HEK293 (cell line): Measurements from ENCODE around the gene OSBPL1A.

ENCODE experiments used
- CTCF ChIA-PET: fragments of 350-600 bp; formaldehyde crosslinking; extraction: SDS; loops from one replicate; lab custom pipeline; 2021; ENCODE audit warnings: antibody characterized with exemption; lab: Yijun Ruan, JAX
- POLR2A ChIA-PET: fragments of 300-600 bp; formaldehyde crosslinking; extraction: SDS; loops from one replicate; lab custom pipeline; 2020; ENCODE audit warnings: antibody characterized with exemption, inconsistent platforms; lab: Yijun Ruan, JAX
- H3K27ac ChIP-seq: fragments of 200-500 bp; sonication (Bioruptor generic); 2 replicates; pipeline ENCODE4 v1.5.1; 2014; ENCODE audit warnings: low read depth, low read length, control low read depth, inconsistent platforms; ENCODE audit errors: extremely low read depth
- H3K36me3 ChIP-seq, 2 experiments: fragments of 200-500 bp in 1 of 2; sonication (Bioruptor generic) in 1 of 2; 1 replicate in 1 of 2; 2 replicates in 1 of 2; pipeline ENCODE4 v1.5.1; 2014 to 2017; ENCODE audit warnings: inconsistent platforms in 2 of 2, low read length in 2 of 2; ENCODE audit not compliant: control insufficient read depth in 2 of 2, insufficient read depth in 1 of 2
- H3K4me1 ChIP-seq: fragments of 200-500 bp; sonication (Bioruptor generic); 2 replicates; pipeline ENCODE4 v1.5.1; 2014; ENCODE audit warnings: mild to moderate bottlenecking, low read length, inconsistent platforms; ENCODE audit not compliant: control insufficient read depth, insufficient read depth
- H3K4me3 ChIP-seq: 2 replicates; pipeline ENCODE4 v1.5.1; 2011; ENCODE audit warnings: low read depth, mild to moderate bottlenecking, control low read depth, low read length, moderate library complexity
- H3K9me3 ChIP-seq: fragments of 200-500 bp; sonication (Bioruptor generic); 2 replicates; pipeline ENCODE4 v1.5.1; 2014; ENCODE audit warnings: low read depth, low read length, inconsistent platforms; ENCODE audit not compliant: control insufficient read depth, insufficient read depth
- EGR2 ChIP-seq: fragments of 450-650 bp; formaldehyde crosslinking; IDR thresholded peaks from 2 replicates; pipeline ENCODE4 v1.5.1; 2016; ENCODE audit warnings: low read depth, missing biosample characterization, missing genetic modification characterization
- GFI1B ChIP-seq: fragments of 450-650 bp; formaldehyde crosslinking; IDR thresholded peaks from 2 replicates; pipeline ENCODE4 v1.5.1; 2016; ENCODE audit warnings: missing biosample characterization, missing genetic modification characterization
- GLIS1 ChIP-seq: fragments of 450-650 bp; formaldehyde crosslinking; IDR thresholded peaks from 2 replicates; pipeline ENCODE4 v1.5.1; 2016; ENCODE audit warnings: missing biosample characterization, missing genetic modification characterization
- KLF1 ChIP-seq: fragments of 450-650 bp; formaldehyde crosslinking; IDR thresholded peaks from 2 replicates; pipeline ENCODE4 v1.5.1; 2016; ENCODE audit warnings: missing biosample characterization, missing genetic modification characterization
- KLF8 ChIP-seq: fragments of 450-650 bp; formaldehyde crosslinking; IDR thresholded peaks from 2 replicates; pipeline ENCODE4 v1.5.1; 2016; ENCODE audit warnings: missing biosample characterization, missing genetic modification characterization
- ZBTB6 ChIP-seq: fragments of 450-650 bp; formaldehyde crosslinking; IDR thresholded peaks from 2 replicates; pipeline ENCODE4 v1.5.1; 2017; ENCODE audit warnings: missing biosample characterization, missing genetic modification characterization
- ZIC2 ChIP-seq: fragments of 450-650 bp; formaldehyde crosslinking; IDR thresholded peaks from 2 replicates; pipeline ENCODE4 v1.5.1; 2016; ENCODE audit warnings: missing biosample characterization, missing genetic modification characterization
- ZNF114 ChIP-seq: fragments of 450-650 bp; formaldehyde crosslinking; IDR thresholded peaks from 2 replicates; pipeline ENCODE4 v1.5.0; 2017; ENCODE audit warnings: missing biosample characterization, missing genetic modification characterization
- ZNF133 ChIP-seq: fragments of 450-650 bp; formaldehyde crosslinking; IDR thresholded peaks from 2 replicates; pipeline ENCODE4 v1.5.1; 2016; ENCODE audit warnings: missing biosample characterization, missing genetic modification characterization
- ZNF174 ChIP-seq: fragments of 450-650 bp; formaldehyde crosslinking; IDR thresholded peaks from 2 replicates; pipeline ENCODE4 v1.5.0; 2017; ENCODE audit warnings: missing biosample characterization, mild to moderate bottlenecking, missing genetic modification characterization
- ZNF18 ChIP-seq: fragments of 450-650 bp; formaldehyde crosslinking; IDR thresholded peaks from 2 replicates; pipeline ENCODE4 v1.5.1; 2016; ENCODE audit warnings: missing biosample characterization, missing genetic modification characterization
- ZNF23 ChIP-seq: fragments of 450-650 bp; formaldehyde crosslinking; IDR thresholded peaks from 2 replicates; pipeline ENCODE4 v1.5.1; 2016; ENCODE audit warnings: missing biosample characterization, missing genetic modification characterization, borderline replicate concordance
- ZNF274 ChIP-seq, 2 experiments: fragments of 200-500 bp in 1 of 2; fragments of 450-650 bp in 1 of 2; sonication (Bioruptor generic) in 1 of 2; formaldehyde crosslinking in 1 of 2; IDR thresholded peaks; 2 replicates each; pipeline versions ENCODE4 v1.5.1 to v1.6.1; 2014 to 2016; ENCODE audit warnings: borderline replicate concordance in 1 of 2, inconsistent platforms in 1 of 2, low read length in 1 of 2, missing biosample characterization in 1 of 2, missing genetic modification characterization in 1 of 2
- ZNF292 ChIP-seq: fragments of 450-650 bp; formaldehyde crosslinking; IDR thresholded peaks from 2 replicates; pipeline ENCODE4 v1.5.1; 2016; ENCODE audit warnings: low read depth, missing biosample characterization, missing genetic modification characterization, borderline replicate concordance
- ZNF324 ChIP-seq: fragments of 450-650 bp; formaldehyde crosslinking; IDR thresholded peaks from 2 replicates; pipeline ENCODE4 v1.5.1; 2016; ENCODE audit warnings: missing biosample characterization, missing genetic modification characterization
- ZNF37A ChIP-seq: fragments of 450-650 bp; IDR thresholded peaks from 2 replicates; pipeline ENCODE4 v1.5.1; 2018; ENCODE audit warnings: missing biosample characterization, missing genetic modification characterization
- ZNF391 ChIP-seq: fragments of 450-650 bp; formaldehyde crosslinking; IDR thresholded peaks from 2 replicates; pipeline ENCODE4 v1.5.1; 2016; ENCODE audit warnings: low read depth, missing biosample characterization, missing genetic modification characterization, borderline replicate concordance
- ZNF423 ChIP-seq: fragments of 450-650 bp; formaldehyde crosslinking; IDR thresholded peaks from 2 replicates; pipeline ENCODE4 v1.5.1; 2016; ENCODE audit warnings: missing biosample characterization, missing genetic modification characterization
- ZNF488 ChIP-seq: fragments of 450-650 bp; formaldehyde crosslinking; IDR thresholded peaks from 2 replicates; pipeline ENCODE4 v1.5.1; 2016; ENCODE audit warnings: missing biosample characterization, missing genetic modification characterization
- ZNF510 ChIP-seq: fragments of 450-650 bp; formaldehyde crosslinking; IDR thresholded peaks from 2 replicates; pipeline ENCODE4 v1.5.1; 2018; ENCODE audit warnings: mild to moderate bottlenecking, missing genetic modification characterization, missing biosample characterization; ENCODE audit not compliant: insufficient replicate concordance
- ZNF580 ChIP-seq: fragments of 450-650 bp; formaldehyde crosslinking; IDR thresholded peaks from 2 replicates; pipeline ENCODE4 v1.5.1; 2016; ENCODE audit warnings: missing biosample characterization, missing genetic modification characterization
- ZNF654 ChIP-seq: fragments of 450-650 bp; formaldehyde crosslinking; IDR thresholded peaks from 2 replicates; pipeline ENCODE4 v1.5.1; 2016; ENCODE audit warnings: low read depth, missing biosample characterization, missing genetic modification characterization
- ZNF76 ChIP-seq: fragments of 450-650 bp; formaldehyde crosslinking; IDR thresholded peaks from 2 replicates; pipeline ENCODE4; 2016; ENCODE audit warnings: low read depth, missing biosample characterization, missing genetic modification characterization, borderline replicate concordance
- ZNF791 ChIP-seq: fragments of 450-650 bp; formaldehyde crosslinking; IDR thresholded peaks from 2 replicates; pipeline ENCODE4 v1.5.1; 2016; ENCODE audit warnings: missing biosample characterization, missing genetic modification characterization
- ZSCAN30 ChIP-seq: fragments of 450-650 bp; IDR thresholded peaks from 2 replicates; pipeline ENCODE4 v1.5.1; 2018; ENCODE audit warnings: missing biosample characterization, mild to moderate bottlenecking, missing genetic modification characterization, moderate library complexity
- ZSCAN4 ChIP-seq: fragments of 450-650 bp; formaldehyde crosslinking; IDR thresholded peaks from 2 replicates; pipeline ENCODE4 v1.5.1; 2017; ENCODE audit warnings: missing biosample characterization, missing genetic modification characterization

Gene OSBPL1A

GRCh38 chr18:24397131-24397693 lies 412 bp downstream of the OSBPL1A start (continued):
- no peak for TF ChIP-seq KLF8 (tag by site-specific recombination)
- no peak for TF ChIP-seq ZNF510 (tag by site-specific recombination)
- TF ChIP-seq ZSCAN30 (tag by site-specific recombination): no peak
- no peak for TF ChIP-seq ZNF114 (tag by site-specific recombination)
- TF ChIP-seq ZBTB6: 0 out of 2 replicates have a peak, but pooled peaks have one; percentile 54
- peak; percentile 31; the same call in 1 of the 2 replicates for TF ChIP-seq ZNF76
- TF ChIP-seq ZNF391 (tag by site-specific recombination): peak; percentile 50; the same call in 1 of the 2 replicates
- no peak for TF ChIP-seq ZNF133 (tag by site-specific recombination)
- peak; percentile 18; the same call in 1 of the 2 replicates for TF ChIP-seq ZNF791 (tag by site-specific recombination)
- TF ChIP-seq ZNF324: no peak

GRCh38 chr18:24396082-24396633 lies 1.5 kb downstream of the OSBPL1A start:
- ChIA-PET CTCF (interaction anchor here (1.4 kb wide), 1 partner anchor 17 kb away, joined by 6 read pairs; no protein-coding TSS in a partner anchor), POLR2A (no interaction called here)
- Histone ChIP-seq H3K4me1 (peaks cover 12% of the 10 kb centered on the region), H3K9me3 (no peaks in the 10 kb centered on the region), H3K36me3 (no peaks in the 10 kb centered on the region), H3K27ac (no peak overlapping the region), H3K4me3 (no peak overlapping the region)
- TF ChIP-seq ZNF580 (0 out of 2 replicates have a peak, but pooled peaks have one; percentile 7), ZNF274 (IDR thresholded peaks at IDR 0.05; ENCODE audit: low read length) (no peak), ZNF274 (tag by site-specific recombination; IDR thresholded peaks at IDR 0.05; ENCODE audit: borderline replicate concordance) (no peak), ZNF133 (tag by site-specific recombination) (no peak), GLIS1 (tag by site-specific recombination) (peak; percentile 77)

GRCh38 chr18:24395049-24395795 lies 2.4 kb downstream of the OSBPL1A start:
- ChIA-PET POLR2A (no interaction called here), CTCF (interaction anchor here (0.9 to 1.4 kb wide), 2 partner anchors 18 to 93 kb away, joined by 3 to 4 read pairs; no protein-coding TSS in a partner anchor)
- Histone ChIP-seq H3K4me1 (peaks cover 12% of the 10 kb centered on the region), H3K4me3 (no peak overlapping the region), H3K9me3 (no peaks in the 10 kb centered on the region), H3K27ac (no peak overlapping the region), H3K36me3 (no peaks in the 10 kb centered on the region)
- no peak for TF ChIP-seq ZSCAN4 (tag by site-specific recombination)
- no peak for TF ChIP-seq ZNF37A (tag by site-specific recombination)
- TF ChIP-seq ZNF174 (tag by site-specific recombination): no peak
- TF ChIP-seq ZNF292 (tag by site-specific recombination): no peak
- no peak for TF ChIP-seq ZNF654
- no peak for TF ChIP-seq ZNF423 (tag by site-specific recombination)
- TF ChIP-seq ZNF488: no peak
- 0 out of 2 replicates have a peak, but pooled peaks have one; percentile 34 for TF ChIP-seq KLF1 (tag by site-specific recombination)
- TF ChIP-seq ZNF18 (tag by site-specific recombination): no peak
- no peak for TF ChIP-seq EGR2 (tag by site-specific recombination)
- TF ChIP-seq ZNF23 (tag by site-specific recombination): no peak
- TF ChIP-seq ZIC2 (tag by site-specific recombination): no peak
- TF ChIP-seq GFI1B (tag by site-specific recombination): no peak
- no peak for TF ChIP-seq GLIS1 (tag by site-specific recombination)
